GM12878 (cell line): Measurements from ENCODE around the gene REEP6. TPM values are rescaled to one million over a fixed set of nuclear protein-coding genes. Genes with fewer than 3 reads are reported as not detected.

Source experiments
- ATAC-seq: fragments of 200-7000 bp; cut with Tn5 transposase; 3 replicates; pipeline ENCODE4 v1.9.1; 2020; ENCODE audit warnings: mild to moderate bottlenecking, moderate library complexity
- BruUV-seq: library from RNA; stranded (reverse); fragments of 400-500 nt; replicated peaks from 2 replicates; lab custom pipeline; 2021; lab: Mats Ljungman, UMichigan
- CTCF ChIA-PET: fragments of 300-600 bp; sonication (Branson Sonifier 250); formaldehyde crosslinking; extraction: SDS; loops from one replicate; lab custom pipeline; 2021; ENCODE audit warnings: inconsistent platforms; lab: Yijun Ruan, JAX
- POLR2A ChIA-PET: fragments of 350-600 bp; formaldehyde crosslinking; extraction: SDS; loops from one replicate; lab custom pipeline; 2021; ENCODE audit warnings: inconsistent platforms; lab: Charles Lee
- RAD21 ChIA-PET: fragments of 300-600 bp; sonication (Branson Sonifier 250); formaldehyde crosslinking; loops from one replicate; lab custom pipeline; 2023; ENCODE audit warnings: antibody characterized with exemption; ENCODE audit not compliant: unreplicated experiment; lab: Charles Lee
- SMC1A ChIA-PET: fragments of 300-600 bp; sonication (Branson Sonifier 250); formaldehyde crosslinking; loops from one replicate; lab custom pipeline; 2023; ENCODE audit not compliant: unreplicated experiment, uncharacterized antibody; lab: Charles Lee
- DNase-seq: peaks from one replicate; pipeline ENCODE4 v3.0.0-alpha.2; 2011; ENCODE audit warnings: low read depth, low spot score
- FAIRE-seq: peaks from 3 replicates; lab custom pipeline; 2011; peaks lifted over from hg19 to GRCh38; lab: Jason Lieb, UNC
- H2AFZ ChIP-seq: 2 replicates; pipeline ENCODE4 v1.6.0; 2011; ENCODE audit warnings: low read depth, low read length, control low read depth; ENCODE audit not compliant: control insufficient read depth
- H3K27ac ChIP-seq: 2 replicates; pipeline ENCODE4 v1.5.1; 2011; ENCODE audit warnings: control low read depth; ENCODE audit not compliant: control insufficient read depth, insufficient read depth
- H3K27me3 ChIP-seq, 2 experiments: replicated peaks in 1 of 2; 2 replicates each; pipeline versions ENCODE4 v1.6.0 to v1.6.1; 2011; ENCODE audit warnings: low read length in 1 of 2; ENCODE audit not compliant: control insufficient read depth in 2 of 2, insufficient read depth in 2 of 2
- H3K36me3 ChIP-seq, 2 experiments: 2 replicates each; pipeline ENCODE4 v1.5.1; 2011; ENCODE audit warnings: low read length in 1 of 2; ENCODE audit not compliant: control insufficient read depth in 2 of 2, insufficient read depth in 2 of 2
- H3K4me1 ChIP-seq: 2 replicates; pipeline ENCODE4 v1.6.1; 2011; ENCODE audit warnings: mild to moderate bottlenecking, low read length, moderate library complexity, mixed read lengths; ENCODE audit not compliant: control insufficient read depth, insufficient read depth
- H3K4me2 ChIP-seq: 2 replicates; pipeline ENCODE4 v1.6.0; 2011; ENCODE audit warnings: control low read depth; ENCODE audit not compliant: control insufficient read depth, insufficient read depth
- H3K4me3 ChIP-seq: fragments of 200-600 bp; sonication (generic); 2 replicates; pipeline ENCODE4 v1.5.1; 2016
- H3K79me2 ChIP-seq: 2 replicates; pipeline ENCODE4 v1.6.0; 2011; ENCODE audit warnings: low read length; ENCODE audit not compliant: control insufficient read depth, insufficient read depth
- H3K9ac ChIP-seq: 2 replicates; pipeline ENCODE4 v1.8.0; 2011; ENCODE audit warnings: low read length, control low read depth, mixed read lengths; ENCODE audit not compliant: control insufficient read depth, insufficient read depth
- H3K9me3 ChIP-seq: replicated peaks from 3 replicates; pipeline ENCODE4 v1.5.1; 2011; ENCODE audit warnings: mild to moderate bottlenecking, low read length; ENCODE audit not compliant: control insufficient read depth, insufficient read depth
- H4K20me1 ChIP-seq: 2 replicates; pipeline ENCODE4 v1.6.0; 2011; ENCODE audit not compliant: control insufficient read depth, insufficient read depth
- LARP7 ChIP-seq: fragments of 450-650 bp; IDR thresholded peaks from 2 replicates; pipeline ENCODE4 v1.6.1; 2017; ENCODE audit warnings: mild to moderate bottlenecking
- MYC ChIP-seq: IDR thresholded peaks from 2 replicates; pipeline ENCODE4 v1.6.1; 2011; ENCODE audit warnings: mild to moderate bottlenecking, low read length, moderate library complexity, inconsistent platforms; ENCODE audit not compliant: insufficient read depth, insufficient replicate concordance, insufficient read length, severe bottlenecking
- RELA ChIP-seq: fragments of 450-650 bp; IDR thresholded peaks from 2 replicates; pipeline ENCODE4 v1.8.0; 2014; ENCODE audit warnings: borderline replicate concordance; ENCODE audit not compliant: partially characterized antibody
- SMC3 ChIP-seq: IDR thresholded peaks from 2 replicates; pipeline ENCODE4 v1.6.1; 2011; ENCODE audit warnings: low read length, improper control_type of control experiment, borderline replicate concordance
- TCF12 ChIP-seq: IDR thresholded peaks from 2 replicates; pipeline ENCODE4 v1.6.1; 2011; ENCODE audit warnings: low read depth, mild to moderate bottlenecking, low read length
- ZNF217 ChIP-seq: fragments of 450-650 bp; IDR thresholded peaks from 2 replicates; pipeline ENCODE4 v1.6.1; 2017; ENCODE audit warnings: antibody characterized with exemption, mild to moderate bottlenecking
- WGBS: methylation state at CpG from one replicate; pipeline ENCODE4 v1.1.6; 2016; ENCODE audit warnings: low lambda C conversion rate; ENCODE audit not compliant: insufficient replicate concordance, insufficient coverage; ENCODE audit errors: missing lambda C conversion rate; 5-methylcytosine and 5-hydroxymethylcytosine counted together
- in situ Hi-C: fragments of 300-500 bp; cut with MboI; formaldehyde crosslinking; loops from 9 replicates; pipeline ENCODE4 v1.14.3; 2018; ENCODE audit warnings: mixed read lengths
- intact Hi-C: fragments of 100-400 bp; cut with micrococcal nuclease; formaldehyde crosslinking; loops from one replicate; pipeline ENCODE4 v1.14.2; 2022; ENCODE audit not compliant: unreplicated experiment
- polyA plus RNA-seq, 11 experiments: library from polyadenylated mRNA; depleted of rRNA in 4 of 11; unstranded in 6 of 11; stranded (reverse) in 5 of 11; fragments of >200 nt; fragmentation: Nextera tagmentation in 4 of 11; fragmentation: Illumina TruSeq in 1 of 11; extraction: Ambion mirVana in 4 of 11; extraction: Trizol in 1 of 11; gene quantifications; 1 replicate in 1 of 11; 2 replicates in 10 of 11; pipeline versions ENCODE4 v1.2.1 to v1.2.3, GENCODE V29; 2011 to 2016; ENCODE audit warnings: inconsistent platforms in 2 of 11, missing spikeins in 2 of 11, low read depth in 1 of 11
- total RNA-seq, 4 experiments: library from RNA; depleted of rRNA in 3 of 4; stranded (reverse); fragments of >200 nt in 3 of 4; fragmentation: Illumina TruSeq in 1 of 4; extraction: Trizol in 1 of 4; gene quantifications; 2 replicates each; pipeline versions ENCODE4 v1.2.1 to v1.2.3, GENCODE V29; 2013 to 2021

The REEP6 gene
- total and polyA plus RNA-seq, 10 of the 15 experiments (the other 5 are each of a cell fraction or from before 2014, with no cell fraction given), result 0.06 to 1.1 (median 0.39) TPM; not detected in 2

DNA sequence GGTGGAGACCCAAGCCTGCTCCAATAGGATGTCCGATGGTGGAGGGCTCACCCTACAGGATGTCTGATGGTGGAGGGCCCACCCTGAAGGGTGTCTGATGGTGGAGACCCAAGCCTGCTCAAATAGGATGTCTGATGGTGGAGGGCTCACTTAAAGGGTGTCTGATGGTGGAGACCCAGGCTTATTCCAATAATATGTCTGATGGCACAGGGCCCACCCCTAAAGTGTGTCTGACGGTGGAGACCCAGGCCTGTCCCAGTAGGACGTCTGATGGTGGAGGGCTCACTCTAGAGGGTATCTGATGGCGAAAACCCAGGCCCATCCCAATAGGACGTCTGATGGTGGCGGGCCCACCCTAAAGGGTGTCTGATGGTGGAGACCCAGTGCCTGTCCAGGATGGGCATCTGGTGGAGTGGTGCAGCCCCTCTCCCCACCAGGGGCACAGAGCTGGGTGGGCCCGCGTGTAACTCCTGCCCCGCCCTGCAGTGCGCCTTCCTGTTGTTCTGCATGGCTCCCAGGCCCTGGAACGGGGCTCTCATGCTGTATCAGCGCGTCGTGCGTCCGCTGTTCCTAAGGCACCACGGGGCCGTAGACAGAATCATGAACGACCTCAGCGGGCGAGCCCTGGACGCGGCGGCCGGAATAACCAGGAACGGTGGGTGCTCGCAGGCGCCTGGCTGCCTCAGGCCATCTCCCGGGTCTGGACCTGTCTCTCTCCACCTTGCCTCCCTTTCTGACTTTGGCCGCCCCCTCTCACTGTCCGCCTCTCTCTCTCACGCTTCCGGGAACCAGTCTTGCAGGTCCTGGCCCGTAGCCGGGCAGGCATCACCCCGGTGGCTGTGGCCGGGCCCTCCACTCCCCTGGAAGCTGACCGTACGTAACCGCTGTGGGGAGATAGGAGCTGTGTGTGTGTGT is 5.1 kb downstream of the REEP6 start:
- FAIRE-seq, result no peak
- no peak for DNase-seq
- BruUV-seq, result no TSS peak
- in situ Hi-C loops (no loop called here), intact Hi-C loops (no loop called here)
- no peaks in the 10 kb centered on the region for H4K20me1 ChIP-seq
- ChIA-PET CTCF (interaction anchor here (1.2 kb wide), 1 partner anchor 13 kb away, joined by 5 read pairs; no protein-coding TSS in a partner anchor), RAD21 (no interaction called here), POLR2A (no interaction called here), SMC1A (no interaction called here)
- H3K27ac ChIP-seq, result no peak overlapping the region
- H3K4me2 ChIP-seq, result no peak overlapping the region
- WGBS, result 77% methylated on average over 40 of the region's 40 CpGs
- H3K36me3 ChIP-seq, result no peaks in the 10 kb centered on the region
- H3K4me1 ChIP-seq, result no peaks in the 10 kb centered on the region
- no peak for ATAC-seq
- H3K79me2 ChIP-seq, result no peaks in the 10 kb centered on the region
- H3K9me3 ChIP-seq, result no peaks in the 10 kb centered on the region
- no peak overlapping the region for H2AFZ ChIP-seq
- H3K4me3 ChIP-seq, result no peak overlapping the region
- H3K27me3 ChIP-seq, result no peaks in the 10 kb centered on the region; a peak in 1 of 4 replicates
- no peak overlapping the region for H3K9ac ChIP-seq
- TF ChIP-seq ZNF217 (no peak), SMC3 (no peak), RELA (no peak), LARP7 (no peak), MYC (no peak), TCF12 (no peak)
